Measurements from ENCODE around the gene VEGFB.

VEGFB gene

GRCh38 chr11:64248578-64248977 lies 14.2 kb downstream of the VEGFB start:
- Histone ChIP-seq H3K4me1 (ENCODE audit: insufficient read depth, low read length) (peaks cover 46% of the 10 kb centered on the region), H3K27me3 (ENCODE audit: insufficient read depth, low read length) (no peaks in the 10 kb centered on the region), H2AFZ (ENCODE audit: low read depth, low read length) (no peak overlapping the region), H3K9me3 (ENCODE audit: low read length) (no peaks in the 10 kb centered on the region), H3K36me3 (ENCODE audit: insufficient read depth, low read length) (peaks cover 7% of the 10 kb centered on the region), H3K4me3 (ENCODE audit: low read length) (no peak overlapping the region)

GRCh38 chr11:64249038-64249437 lies 14.7 kb downstream of the VEGFB start:
- Histone ChIP-seq H3K36me3 (ENCODE audit: insufficient read depth, low read length) (peaks cover 3% of the 10 kb centered on the region), H3K9me3 (ENCODE audit: low read length) (no peaks in the 10 kb centered on the region), H3K4me1 (ENCODE audit: insufficient read depth, low read length) (peaks cover 46% of the 10 kb centered on the region)

GRCh38 chr11:64249563-64250414 lies 15.4 kb downstream of the VEGFB start:
- no peaks in the 10 kb centered on the region for H3K27me3 ChIP-seq (ENCODE audit: insufficient read depth, low read length)
- H3K4me1 ChIP-seq (ENCODE audit: insufficient read depth, low read length): peaks cover 46% of the 10 kb centered on the region
- H2AFZ ChIP-seq (ENCODE audit: low read depth, low read length): no peak overlapping the region
- H3K9me3 ChIP-seq (ENCODE audit: low read length): no peaks in the 10 kb centered on the region
- no peaks in the 10 kb centered on the region for H3K36me3 ChIP-seq (ENCODE audit: insufficient read depth, low read length)
- H3K4me3 ChIP-seq (ENCODE audit: low read length): no peak overlapping the region

More at GRCh38 chr11:64249038-64249437, 14.7 kb downstream of the VEGFB start:
- H3K27me3 ChIP-seq (ENCODE audit: insufficient read depth, low read length): no peaks in the 10 kb centered on the region
- H2AFZ ChIP-seq (ENCODE audit: low read depth, low read length): no peak overlapping the region
- H3K4me3 ChIP-seq (ENCODE audit: low read length): no peak overlapping the region

- Histone ChIP-seq H3K4me3 (ENCODE audit: low read length) (peak overlapping the region; percentile 55), H3K9me3 (ENCODE audit: low read length) (no peaks in the 10 kb centered on the region), H3K4me1 (ENCODE audit: insufficient read depth, low read length) (peaks cover 39% of the 10 kb centered on the region), H3K27me3 (ENCODE audit: insufficient read depth, low read length) (no peaks in the 10 kb centered on the region), H2AFZ (ENCODE audit: low read depth, low read length) (peak overlapping the region; percentile 71), H3K36me3 (ENCODE audit: insufficient read depth, low read length) (no peaks in the 10 kb centered on the region)
Observed at GRCh38 chr11:64250415-64251015, 16.1 kb downstream of the VEGFB start.

GRCh38 chr11:64251016-64251752 lies 16.8 kb downstream of the VEGFB start, which contains the start of gene PLCB3:
PLCB3 (plus strand) TSS chr11:64251530; CDS start chr11:64251650, 120 bp downstream.
- H3K9me3 ChIP-seq (ENCODE audit: low read length): no peaks in the 10 kb centered on the region
- peak within 1 kb of the TSS; percentile 71 for H2AFZ ChIP-seq (ENCODE audit: low read depth, low read length)
- H3K27me3 ChIP-seq (ENCODE audit: insufficient read depth, low read length): no peaks in the 10 kb centered on the region
- H3K36me3 ChIP-seq (ENCODE audit: insufficient read depth, low read length): peaks cover 6% of the 10 kb centered on the region
- peaks cover 36% of the 10 kb centered on the region for H3K4me1 ChIP-seq (ENCODE audit: insufficient read depth, low read length)
- H3K4me3 ChIP-seq (ENCODE audit: low read length): peak within 1 kb of the TSS; percentile 55

- no peaks in the 10 kb centered on the region for H3K9me3 ChIP-seq (ENCODE audit: low read length)
- H3K4me1 ChIP-seq (ENCODE audit: insufficient read depth, low read length): peaks cover 36% of the 10 kb centered on the region
- peak overlapping the region; percentile 69 for H2AFZ ChIP-seq (ENCODE audit: low read depth, low read length)
- peaks cover 11% of the 10 kb centered on the region for H3K36me3 ChIP-seq (ENCODE audit: insufficient read depth, low read length)
- H3K27me3 ChIP-seq (ENCODE audit: insufficient read depth, low read length): no peaks in the 10 kb centered on the region
- H3K4me3 ChIP-seq (ENCODE audit: low read length): peak overlapping the region; percentile 55
Observed at GRCh38 chr11:64251753-64252002, 17.3 kb downstream of the VEGFB start.

- no peaks in the 10 kb centered on the region for H3K9me3 ChIP-seq (ENCODE audit: low read length)
- H3K4me3 ChIP-seq (ENCODE audit: low read length): peak overlapping the region; percentile 55
- H3K27me3 ChIP-seq (ENCODE audit: insufficient read depth, low read length): no peaks in the 10 kb centered on the region
- peaks cover 33% of the 10 kb centered on the region for H3K4me1 ChIP-seq (ENCODE audit: insufficient read depth, low read length)
- H3K36me3 ChIP-seq (ENCODE audit: insufficient read depth, low read length): peaks cover 11% of the 10 kb centered on the region
- H2AFZ ChIP-seq (ENCODE audit: low read depth, low read length): peak overlapping the region; percentile 69
Observed at GRCh38 chr11:64252003-64252872, 17.9 kb downstream of the VEGFB start.

GRCh38 chr11:64253043-64253442 lies 18.7 kb downstream of the VEGFB start:
- Histone ChIP-seq H2AFZ (ENCODE audit: low read depth, low read length) (no peak overlapping the region), H3K27me3 (ENCODE audit: insufficient read depth, low read length) (no peaks in the 10 kb centered on the region), H3K36me3 (ENCODE audit: insufficient read depth, low read length) (peaks cover 12% of the 10 kb centered on the region), H3K4me3 (ENCODE audit: low read length) (no peak overlapping the region), H3K4me1 (ENCODE audit: insufficient read depth, low read length) (peaks cover 26% of the 10 kb centered on the region), H3K9me3 (ENCODE audit: low read length) (no peaks in the 10 kb centered on the region)

GRCh38 chr11:64253481-64253880 lies 19.1 kb downstream of the VEGFB start:
- H3K27me3 ChIP-seq (ENCODE audit: insufficient read depth, low read length): no peaks in the 10 kb centered on the region
- H3K36me3 ChIP-seq (ENCODE audit: insufficient read depth, low read length): peaks cover 16% of the 10 kb centered on the region
- H3K4me3 ChIP-seq (ENCODE audit: low read length): no peak overlapping the region
- H2AFZ ChIP-seq (ENCODE audit: low read depth, low read length): no peak overlapping the region
- peaks cover 22% of the 10 kb centered on the region for H3K4me1 ChIP-seq (ENCODE audit: insufficient read depth, low read length)
- no peaks in the 10 kb centered on the region for H3K9me3 ChIP-seq (ENCODE audit: low read length)

GRCh38 chr11:64254326-64254725 lies 19.9 kb downstream of the VEGFB start:
- Histone ChIP-seq H3K4me1 (ENCODE audit: insufficient read depth, low read length) (peaks cover 19% of the 10 kb centered on the region), H2AFZ (ENCODE audit: low read depth, low read length) (no peak overlapping the region), H3K27me3 (ENCODE audit: insufficient read depth, low read length) (no peaks in the 10 kb centered on the region), H3K9me3 (ENCODE audit: low read length) (no peaks in the 10 kb centered on the region), H3K4me3 (ENCODE audit: low read length) (no peak overlapping the region), H3K36me3 (ENCODE audit: insufficient read depth, low read length) (peaks cover 21% of the 10 kb centered on the region)

- Histone ChIP-seq H3K36me3 (ENCODE audit: insufficient read depth, low read length) (peaks cover 31% of the 10 kb centered on the region), H2AFZ (ENCODE audit: low read depth, low read length) (no peak overlapping the region), H3K4me3 (ENCODE audit: low read length) (no peak overlapping the region), H3K27me3 (ENCODE audit: insufficient read depth, low read length) (no peaks in the 10 kb centered on the region), H3K9me3 (ENCODE audit: low read length) (no peaks in the 10 kb centered on the region), H3K4me1 (ENCODE audit: insufficient read depth, low read length) (peaks cover 13% of the 10 kb centered on the region)
Observed at GRCh38 chr11:64255135-64256128, 21.0 kb downstream of the VEGFB start.

GRCh38 chr11:64256300-64256699 lies 21.9 kb downstream of the VEGFB start:
- Histone ChIP-seq H3K36me3 (ENCODE audit: insufficient read depth, low read length) (peaks cover 35% of the 10 kb centered on the region), H3K9me3 (ENCODE audit: low read length) (no peaks in the 10 kb centered on the region), H3K27me3 (ENCODE audit: insufficient read depth, low read length) (no peaks in the 10 kb centered on the region), H3K4me1 (ENCODE audit: insufficient read depth, low read length) (peaks cover 6% of the 10 kb centered on the region), H3K4me3 (ENCODE audit: low read length) (no peak overlapping the region), H2AFZ (ENCODE audit: low read depth, low read length) (no peak overlapping the region)

All from neuron (in vitro differentiated cells).